PC-9 (cell line): ENCODE data around the gene LRRC14B.

Source experiments
- CTCF ChIP-seq: fragments of 200-600 bp; sonication (generic); conservative IDR thresholded peaks from 2 replicates; pipeline ENCODE4 v1.6.1; 2017; ENCODE audit warnings: mixed run types, antibody characterized with exemption, mild to moderate bottlenecking, moderate library complexity
- EZH2 ChIP-seq: fragments of 200-600 bp; sonication (generic); IDR thresholded peaks from 2 replicates; pipeline ENCODE4 v1.8.0; 2017; ENCODE audit warnings: antibody characterized with exemption, low read depth

GRCh38 chr5:179401-179800 lies 11.9 kb upstream of the LRRC14B start:
- TF ChIP-seq CTCF (no peak), EZH2 (no peak)
